ENCODE measurements around the gene GGCX. TPM values are rescaled to one million over a fixed set of nuclear protein-coding genes. Genes with fewer than 3 reads are reported as not detected.

Gene GGCX
- total and polyA plus RNA-seq, 9 of the 15 experiments (the other 6 are each of a cell fraction or from before 2014, with no cell fraction given): 14.4 to 47.1 (median 28.1) TPM

DNA sequence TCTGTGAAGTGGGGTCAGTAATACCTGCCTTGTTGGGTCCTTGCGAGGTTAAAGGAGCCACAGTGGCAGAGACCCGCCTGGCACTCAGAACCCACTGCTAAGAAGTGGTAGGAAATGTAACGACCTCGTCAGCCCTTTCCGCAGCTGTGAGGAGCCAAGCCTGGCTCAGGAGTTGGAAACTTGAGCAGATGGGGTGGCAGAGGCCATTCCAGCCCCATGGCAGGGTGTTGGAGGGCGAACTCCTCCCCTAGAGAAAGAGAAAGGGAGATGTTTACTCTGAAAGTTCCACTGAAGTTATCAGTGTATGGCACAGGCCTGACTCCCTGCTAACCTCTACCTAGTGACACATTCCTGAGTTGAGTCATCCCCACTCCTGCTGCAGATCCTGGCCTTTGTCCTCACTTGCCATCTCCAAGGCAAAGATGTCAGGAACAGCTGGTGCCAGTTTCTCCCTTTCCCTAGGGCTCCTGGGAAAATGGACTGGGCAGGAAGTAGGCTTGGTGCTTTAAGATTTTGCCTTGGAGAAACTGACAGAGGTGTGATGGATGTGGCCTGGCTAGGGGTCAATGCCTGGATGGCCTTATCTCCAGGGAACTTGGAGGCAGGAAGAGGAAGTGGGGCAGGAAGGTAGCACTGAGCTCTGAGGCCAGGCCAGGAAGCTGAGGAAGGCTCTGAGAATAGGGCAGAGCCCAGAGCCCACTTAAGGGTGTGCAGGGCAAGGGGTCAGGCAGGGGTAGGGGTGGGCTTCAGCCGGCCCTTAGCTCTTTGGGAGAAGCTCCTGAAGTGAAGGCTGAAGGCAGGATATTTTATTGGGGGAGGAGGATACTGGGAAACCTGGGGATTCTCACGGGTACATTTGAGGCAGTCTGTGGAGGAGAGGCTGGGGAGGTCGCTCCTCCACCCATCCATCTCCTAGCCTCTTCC is 23.8 kb upstream of the GGCX start (continued):
- TF ChIP-seq, protein P1, sequence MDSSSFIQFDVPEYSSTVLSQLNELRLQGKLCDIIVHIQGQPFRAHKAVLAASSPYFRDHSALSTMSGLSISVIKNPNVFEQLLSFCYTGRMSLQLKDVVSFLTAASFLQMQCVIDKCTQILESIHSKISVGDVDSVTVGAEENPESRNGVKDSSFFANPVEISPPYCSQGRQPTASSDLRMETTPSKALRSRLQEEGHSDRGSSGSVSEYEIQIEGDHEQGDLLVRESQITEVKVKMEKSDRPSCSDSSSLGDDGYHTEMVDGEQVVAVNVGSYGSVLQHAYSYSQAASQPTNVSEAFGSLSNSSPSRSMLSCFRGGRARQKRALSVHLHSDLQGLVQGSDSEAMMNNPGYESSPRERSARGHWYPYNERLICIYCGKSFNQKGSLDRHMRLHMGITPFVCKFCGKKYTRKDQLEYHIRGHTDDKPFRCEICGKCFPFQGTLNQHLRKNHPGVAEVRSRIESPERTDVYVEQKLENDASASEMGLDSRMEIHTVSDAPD (CRISPR knock-in tag; IDR thresholded peaks at IDR 0.05): no peak
- no peak for TF ChIP-seq ZNF197 (CRISPR knock-in tag; IDR thresholded peaks at IDR 0.05; ENCODE audit: low read depth)
- 0 out of 2 replicates have a peak, but pooled peaks have one; percentile 68 for TF ChIP-seq DMBX1 (CRISPR knock-in tag; IDR thresholded peaks at IDR 0.05; ENCODE audit: borderline replicate concordance)
- TF ChIP-seq ZNF766 (CRISPR knock-in tag; conservative IDR thresholded peaks at IDR 0.05): no peak
- no peak for TF ChIP-seq HMG20A (CRISPR knock-in tag; conservative IDR thresholded peaks at IDR 0.05)
- TF ChIP-seq DDX20 (tag; IDR thresholded peaks at IDR 0.05; ENCODE audit: low read depth): peak; percentile 54; the same call in 1 of the 2 replicates
- TF ChIP-seq ZNF717 (CRISPR knock-in tag; IDR thresholded peaks at IDR 0.05): no peak
- peak; percentile 39 for TF ChIP-seq FOS (IDR thresholded peaks at IDR 0.05; ENCODE audit: extremely low read depth, insufficient read length)
- TF ChIP-seq SMAD3 (CRISPR knock-in tag; conservative IDR thresholded peaks at IDR 0.05): no peak
- TF ChIP-seq, protein P2, sequence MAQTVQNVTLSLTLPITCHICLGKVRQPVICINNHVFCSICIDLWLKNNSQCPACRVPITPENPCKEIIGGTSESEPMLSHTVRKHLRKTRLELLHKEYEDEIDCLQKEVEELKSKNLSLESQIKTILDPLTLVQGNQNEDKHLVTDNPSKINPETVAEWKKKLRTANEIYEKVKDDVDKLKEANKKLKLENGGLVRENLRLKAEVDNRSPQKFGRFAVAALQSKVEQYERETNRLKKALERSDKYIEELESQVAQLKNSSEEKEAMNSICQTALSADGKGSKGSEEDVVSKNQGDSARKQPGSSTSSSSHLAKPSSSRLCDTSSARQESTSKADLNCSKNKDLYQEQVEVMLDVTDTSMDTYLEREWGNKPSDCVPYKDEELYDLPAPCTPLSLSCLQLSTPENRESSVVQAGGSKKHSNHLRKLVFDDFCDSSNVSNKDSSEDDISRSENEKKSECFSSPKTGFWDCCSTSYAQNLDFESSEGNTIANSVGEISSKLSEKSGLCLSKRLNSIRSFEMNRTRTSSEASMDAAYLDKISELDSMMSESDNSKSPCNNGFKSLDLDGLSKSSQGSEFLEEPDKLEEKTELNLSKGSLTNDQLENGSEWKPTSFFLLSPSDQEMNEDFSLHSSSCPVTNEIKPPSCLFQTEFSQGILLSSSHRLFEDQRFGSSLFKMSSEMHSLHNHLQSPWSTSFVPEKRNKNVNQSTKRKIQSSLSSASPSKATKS (CRISPR knock-in tag; IDR thresholded peaks at IDR 0.05): no peak
- peak; percentile 20; the same call in 1 of the 2 replicates for TF ChIP-seq SUPT5H (IDR thresholded peaks at IDR 0.05)
- no peak for TF ChIP-seq MYBL2 (IDR thresholded peaks at IDR 0.05; ENCODE audit: low read depth)
- TF ChIP-seq MYBL2 (CRISPR knock-in tag; IDR thresholded peaks at IDR 0.05; ENCODE audit: borderline replicate concordance): no peak
- TF ChIP-seq ILK (tag; IDR thresholded peaks at IDR 0.05; ENCODE audit: borderline replicate concordance, low read depth): no peak
- TF ChIP-seq, protein P3, sequence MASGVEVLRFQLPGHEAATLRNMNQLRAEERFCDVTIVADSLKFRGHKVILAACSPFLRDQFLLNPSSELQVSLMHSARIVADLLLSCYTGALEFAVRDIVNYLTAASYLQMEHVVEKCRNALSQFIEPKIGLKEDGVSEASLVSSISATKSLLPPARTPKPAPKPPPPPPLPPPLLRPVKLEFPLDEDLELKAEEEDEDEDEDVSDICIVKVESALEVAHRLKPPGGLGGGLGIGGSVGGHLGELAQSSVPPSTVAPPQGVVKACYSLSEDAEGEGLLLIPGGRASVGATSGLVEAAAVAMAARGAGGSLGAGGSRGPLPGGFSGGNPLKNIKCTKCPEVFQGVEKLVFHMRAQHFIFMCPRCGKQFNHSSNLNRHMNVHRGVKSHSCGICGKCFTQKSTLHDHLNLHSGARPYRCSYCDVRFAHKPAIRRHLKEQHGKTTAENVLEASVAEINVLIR (CRISPR knock-in tag; IDR thresholded peaks at IDR 0.05): no peak
- TF ChIP-seq, protein P4, sequence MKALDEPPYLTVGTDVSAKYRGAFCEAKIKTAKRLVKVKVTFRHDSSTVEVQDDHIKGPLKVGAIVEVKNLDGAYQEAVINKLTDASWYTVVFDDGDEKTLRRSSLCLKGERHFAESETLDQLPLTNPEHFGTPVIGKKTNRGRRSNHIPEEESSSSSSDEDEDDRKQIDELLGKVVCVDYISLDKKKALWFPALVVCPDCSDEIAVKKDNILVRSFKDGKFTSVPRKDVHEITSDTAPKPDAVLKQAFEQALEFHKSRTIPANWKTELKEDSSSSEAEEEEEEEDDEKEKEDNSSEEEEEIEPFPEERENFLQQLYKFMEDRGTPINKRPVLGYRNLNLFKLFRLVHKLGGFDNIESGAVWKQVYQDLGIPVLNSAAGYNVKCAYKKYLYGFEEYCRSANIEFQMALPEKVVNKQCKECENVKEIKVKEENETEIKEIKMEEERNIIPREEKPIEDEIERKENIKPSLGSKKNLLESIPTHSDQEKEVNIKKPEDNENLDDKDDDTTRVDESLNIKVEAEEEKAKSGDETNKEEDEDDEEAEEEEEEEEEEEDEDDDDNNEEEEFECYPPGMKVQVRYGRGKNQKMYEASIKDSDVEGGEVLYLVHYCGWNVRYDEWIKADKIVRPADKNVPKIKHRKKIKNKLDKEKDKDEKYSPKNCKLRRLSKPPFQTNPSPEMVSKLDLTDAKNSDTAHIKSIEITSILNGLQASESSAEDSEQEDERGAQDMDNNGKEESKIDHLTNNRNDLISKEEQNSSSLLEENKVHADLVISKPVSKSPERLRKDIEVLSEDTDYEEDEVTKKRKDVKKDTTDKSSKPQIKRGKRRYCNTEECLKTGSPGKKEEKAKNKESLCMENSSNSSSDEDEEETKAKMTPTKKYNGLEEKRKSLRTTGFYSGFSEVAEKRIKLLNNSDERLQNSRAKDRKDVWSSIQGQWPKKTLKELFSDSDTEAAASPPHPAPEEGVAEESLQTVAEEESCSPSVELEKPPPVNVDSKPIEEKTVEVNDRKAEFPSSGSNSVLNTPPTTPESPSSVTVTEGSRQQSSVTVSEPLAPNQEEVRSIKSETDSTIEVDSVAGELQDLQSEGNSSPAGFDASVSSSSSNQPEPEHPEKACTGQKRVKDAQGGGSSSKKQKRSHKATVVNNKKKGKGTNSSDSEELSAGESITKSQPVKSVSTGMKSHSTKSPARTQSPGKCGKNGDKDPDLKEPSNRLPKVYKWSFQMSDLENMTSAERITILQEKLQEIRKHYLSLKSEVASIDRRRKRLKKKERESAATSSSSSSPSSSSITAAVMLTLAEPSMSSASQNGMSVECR (CRISPR knock-in tag; IDR thresholded peaks at IDR 0.05): no peak
- no peak for TF ChIP-seq ATF1 (CRISPR knock-in tag; IDR thresholded peaks at IDR 0.05)
- no peak for TF ChIP-seq ATF1 (tag; IDR thresholded peaks at IDR 0.05)
- no peak for TF ChIP-seq SLC30A9 (CRISPR knock-in tag; IDR thresholded peaks at IDR 0.05)

All from K562 (cell line).